Measurements from ENCODE around the gene EIF2B2. TPM values are rescaled to one million over a fixed set of nuclear protein-coding genes. Genes with fewer than 3 reads are reported as not detected.

The EIF2B2 gene
- total and polyA plus RNA-seq, 2 of the 13 experiments (the other 11 are each of a cell fraction or from before 2014, with no cell fraction given): 54.4 to 78.6 TPM

GRCh38 chr14:74956280-74957072 lies 46.2 kb upstream of the EIF2B2 start (continued):
- TF ChIP-seq ZNF609 (CRISPR knock-in tag; IDR thresholded peaks at IDR 0.05; ENCODE audit: borderline replicate concordance) (no peak), MEIS2 (CRISPR knock-in tag; IDR thresholded peaks at IDR 0.05) (no peak), ZNF3 (CRISPR knock-in tag; IDR thresholded peaks at IDR 0.05) (no peak), ZNF557 (CRISPR knock-in tag; IDR thresholded peaks at IDR 0.05) (no peak), SAP130 (CRISPR knock-in tag; IDR thresholded peaks at IDR 0.05; ENCODE audit: low read depth) (peak; percentile 45; the same call in 1 of the 2 replicates), MAX (IDR thresholded peaks at IDR 0.05) (peak; percentile 65), XRCC5 (optimal IDR thresholded peaks at IDR 0.05; ENCODE audit: low read length) (no peak), MAZ (IDR thresholded peaks at IDR 0.05; ENCODE audit: borderline replicate concordance, low read depth, low read length) (0 out of 2 replicates have a peak, but pooled peaks have one; percentile 15), MAZ (CRISPR knock-in tag; IDR thresholded peaks at IDR 0.05; ENCODE audit: low read depth) (no peak), ZNF790 (CRISPR knock-in tag; IDR thresholded peaks at IDR 0.05; ENCODE audit: borderline replicate concordance) (no peak), PATZ1 (CRISPR knock-in tag; IDR thresholded peaks at IDR 0.05) (peak; percentile 74), ZNF530 (CRISPR knock-in tag; IDR thresholded peaks at IDR 0.05; ENCODE audit: low read depth) (no peak), SRF (IDR thresholded peaks at IDR 0.05; ENCODE audit: low read depth, low read length) (no peak), LBX2 (CRISPR knock-in tag; IDR thresholded peaks at IDR 0.05; ENCODE audit: borderline replicate concordance) (peak; percentile 77; the same call in 1 of the 2 replicates), BCLAF1 (IDR thresholded peaks at IDR 0.05) (no peak), ZNF713 (CRISPR knock-in tag; IDR thresholded peaks at IDR 0.05) (no peak), ETS1 (CRISPR knock-in tag; IDR thresholded peaks at IDR 0.05) (no peak)

All from HepG2 (cell line).